ENCODE results near the gene KRTAP2-2.
"Not testable (repeated sequence)": the region's sequence is repeated elsewhere in the genome, so short reads cannot be mapped to it uniquely, and the experiment has no call there.

Gene KRTAP2-2

GRCh38 chr17:41037853-41038350 lies 17.1 kb downstream of the KRTAP2-2 start:
- TF ChIP-seq CTCF (conservative IDR thresholded peaks at IDR 0.05), result no peak
- H3K27ac ChIP-seq, result no peak overlapping the region

GRCh38 chr17:41034346-41034935 lies 20.6 kb downstream of the KRTAP2-2 start, which contains the start of gene KRTAP1-3:
TSS of gene KRTAP1-3 (minus strand) at chr17:41034874. CDS start at chr17:41034821, 53 bp downstream.
- not testable (repeated sequence) for H3K27ac ChIP-seq

GRCh38 chr17:41029633-41030245 lies 25.3 kb downstream of the KRTAP2-2 start, which contains the start of gene KRTAP1-4:
TSS of gene KRTAP1-4 (minus strand) at chr17:41030195. CDS start at chr17:41030078, 117 bp downstream.
- no peak for TF ChIP-seq CTCF (conservative IDR thresholded peaks at IDR 0.05)

DNA sequence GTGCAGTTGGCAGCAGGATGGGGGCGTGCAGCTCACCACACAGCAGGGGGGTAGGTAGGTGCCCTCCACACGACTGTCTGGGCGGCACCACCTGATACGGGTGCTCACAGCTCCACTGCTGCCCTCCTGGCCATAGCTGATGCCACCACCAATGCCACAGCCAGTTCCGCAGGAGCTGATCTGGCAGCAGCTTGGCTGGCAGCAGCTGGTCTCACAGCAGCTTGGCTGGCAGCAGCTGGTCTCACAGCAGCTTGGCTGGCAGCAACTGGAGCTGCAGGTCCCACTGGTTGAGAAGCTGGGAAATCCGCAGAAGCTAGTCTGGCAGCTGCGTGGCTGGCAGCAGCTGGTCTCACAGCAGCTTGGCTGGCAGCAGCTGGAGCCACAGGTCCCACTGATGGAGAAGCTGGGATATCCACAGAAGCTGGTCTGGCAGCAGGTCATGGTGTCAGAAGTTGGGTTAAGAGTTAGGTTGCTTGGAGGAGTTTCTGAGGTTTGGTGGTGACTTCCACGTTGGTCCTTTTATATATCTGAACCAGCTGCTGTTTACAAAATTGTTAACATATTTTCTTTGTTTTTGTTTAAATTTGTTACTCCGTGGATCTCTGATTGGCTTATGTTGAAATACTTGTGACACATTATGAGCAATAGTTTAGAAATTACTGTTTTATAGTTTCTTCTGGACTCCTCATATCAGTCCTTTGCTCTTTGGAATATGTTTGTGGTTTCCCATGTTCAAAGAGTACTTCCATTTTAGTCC lies 28.1 kb downstream of the KRTAP2-2 start, which contains the start of gene KRTAP1-5:
Gene KRTAP1-5 (minus strand): TSS at position 494 of the 757 bp plus-strand sequence. CDS start 53 bp downstream, at position 441.
- no peak within 1 kb of the TSS for H3K27ac ChIP-seq

More at GRCh38 chr17:41029633-41030245, 25.3 kb downstream of the KRTAP2-2 start, which contains the start of gene KRTAP1-4:
- no peak within 1 kb of the TSS for H3K27ac ChIP-seq

GRCh38 chr17:41024697-41025096 lies 30.3 kb downstream of the KRTAP2-2 start:
- no peak for TF ChIP-seq CTCF (conservative IDR thresholded peaks at IDR 0.05)
- H3K27ac ChIP-seq, result no peak overlapping the region

More for the DNA sequence above, 28.1 kb downstream of the KRTAP2-2 start, which contains the start of gene KRTAP1-5:
- TF ChIP-seq CTCF (conservative IDR thresholded peaks at IDR 0.05), result no peak

GRCh38 chr17:41020336-41020735 lies 34.7 kb downstream of the KRTAP2-2 start:
- TF ChIP-seq CTCF (conservative IDR thresholded peaks at IDR 0.05), result no peak
- H3K27ac ChIP-seq, result no peak overlapping the region

DNA sequence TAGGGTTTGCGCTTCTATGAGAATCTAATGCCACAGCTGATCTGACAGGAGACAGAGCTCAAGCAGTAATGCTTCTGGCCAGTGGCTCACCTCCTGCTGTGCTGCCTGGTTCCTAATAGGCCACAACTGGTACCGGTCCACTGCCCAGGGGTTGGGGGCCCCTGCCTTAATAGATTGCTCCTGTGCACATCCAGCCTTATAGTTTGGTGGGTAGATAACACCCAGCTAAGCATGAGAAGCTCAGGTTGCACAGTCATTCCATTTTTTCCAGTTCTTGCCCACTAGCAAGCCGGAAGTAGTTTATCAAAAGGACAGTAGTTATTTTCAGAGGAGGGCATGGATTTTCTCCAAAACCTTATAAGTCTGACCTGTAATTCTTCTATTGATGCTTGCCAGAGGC lies 35.6 kb downstream of the KRTAP2-2 start:
- no peak for TF ChIP-seq CTCF (conservative IDR thresholded peaks at IDR 0.05)
- no peak overlapping the region for H3K27ac ChIP-seq

All from VCaP (cell line).